Measurements from ENCODE around the gene PRKG1.

- no peak for TF ChIP-seq CTCF (IDR thresholded peaks at IDR 0.05)
- TF ChIP-seq POLR2A (IDR thresholded peaks at IDR 0.05), result no peak
Observed at GRCh38 chr10:51046654-51047053, 27.6 kb upstream of the PRKG1 start.

Measured in Peyer's patch (tissue), 4 donors.